Measurements from ENCODE around the gene TRHDE. TPM values are rescaled to one million over a fixed set of nuclear protein-coding genes. Genes with fewer than 3 reads are reported as not detected.

The TRHDE gene
- total and polyA plus RNA-seq, 9 of the 15 experiments (the other 6 are each of a cell fraction or from before 2014, with no cell fraction given) = 0.03 to 0.29 (median 0.09) TPM

DNA sequence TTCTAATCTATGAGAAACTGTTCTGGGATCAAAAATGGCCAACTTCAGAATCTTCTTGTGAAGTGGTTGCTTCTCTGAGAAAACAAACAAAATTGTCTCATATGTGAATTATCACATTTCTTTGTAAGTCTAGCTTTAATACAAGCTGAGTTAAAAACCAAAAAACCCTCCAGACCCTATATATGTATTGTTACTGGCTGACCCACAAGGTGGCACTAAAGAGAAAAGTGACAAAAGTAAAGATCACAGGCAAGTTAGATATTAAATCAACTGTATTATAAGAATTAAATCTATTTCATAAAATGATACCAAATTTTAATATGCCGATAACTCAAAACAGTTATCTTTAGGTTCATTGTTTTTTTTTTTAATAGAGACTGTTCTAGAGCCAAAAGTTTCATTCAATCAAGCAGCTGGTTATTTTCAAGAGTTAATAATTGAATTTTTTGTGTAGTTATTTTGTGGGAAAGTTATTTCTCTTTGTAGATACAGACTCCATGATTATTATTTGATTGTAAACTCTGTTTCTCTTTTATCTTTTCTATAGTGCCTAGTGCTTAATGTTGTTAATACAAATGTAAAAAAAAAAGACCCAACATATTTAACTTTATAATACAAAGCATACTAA lies 7.5 kb upstream of the TRHDE start:
- no peak overlapping the region for H3K4me2 ChIP-seq (ENCODE audit: insufficient read depth, low read length)
- no peaks in the 10 kb centered on the region for H3K79me2 ChIP-seq (ENCODE audit: control insufficient read depth, insufficient read depth, low read length)
- no TSS peak for BruUV-seq (replicated peaks)
- DNase-seq (ENCODE audit: extremely low read depth in 1 of 4, low spot score in 3 of 4) (peak in 3 of 4 experiments; percentile 9 to 16 (median 13)), FAIRE-seq (no peak), ATAC-seq (peak; percentile 55; the same call in 1 of the 3 replicates)
- no peak overlapping the region for H3K4me3 ChIP-seq
- CTCF ChIA-PET (ENCODE audit: low intra/inter-chr PET ratio) = interaction anchor here (0.7 kb wide), 1 partner anchor 1882 kb away, joined by 3 read pairs; no protein-coding TSS in a partner anchor
- WGBS (ENCODE audit: insufficient coverage, low coverage, missing lambda C conversion rate) = 0% methylated on average over 1 of the region's 1 CpG
- intact Hi-C loops (cut with micrococcal nuclease) = loop anchor here (5.0 kb wide), 1 partner anchor 247 kb away; no protein-coding TSS in a partner anchor
- no peak overlapping the region for H2AFZ ChIP-seq (ENCODE audit: low read depth, low read length)
- POLR2A ChIA-PET = no interaction called here
- H3K36me3 ChIP-seq (ENCODE audit: control insufficient read depth, insufficient read depth, low read length) = no peaks in the 10 kb centered on the region
- H3K9ac ChIP-seq (ENCODE audit: insufficient read depth in 1 of 2, low read depth in 2 of 2, low read length in 2 of 2) = no peak overlapping the region
- H3K9me3 ChIP-seq (replicated peaks; ENCODE audit: control insufficient read depth, insufficient read depth, low read depth, low read length) = no peaks in the 10 kb centered on the region
- no peaks in the 10 kb centered on the region for H4K20me1 ChIP-seq (replicated peaks; ENCODE audit: control insufficient read depth, insufficient read depth, low read length)
- no peaks in the 10 kb centered on the region for H3K4me1 ChIP-seq (replicated peaks in 1 of 2; ENCODE audit: control insufficient read depth in 2 of 2, insufficient read depth in 2 of 2, low read length in 2 of 2)
- in situ Hi-C loops (cut with MboI) = no loop called here
- no peaks in the 10 kb centered on the region for H3K9me1 ChIP-seq (ENCODE audit: control insufficient read depth, insufficient read depth, low read length)
- no peaks in the 10 kb centered on the region for H3K27me3 ChIP-seq (ENCODE audit: control insufficient read depth in 2 of 2, insufficient read depth in 2 of 2, low read length in 2 of 2)
- peak in 1 of 2 experiments; percentile 47; a peak in 1 of 4 replicates for TF ChIP-seq RAD21 (CRISPR knock-in tag; conservative IDR thresholded peaks at IDR 0.05 in 1 of 2, IDR thresholded peaks at IDR 0.05 in 1 of 2)
- TF ChIP-seq, protein P1, sequence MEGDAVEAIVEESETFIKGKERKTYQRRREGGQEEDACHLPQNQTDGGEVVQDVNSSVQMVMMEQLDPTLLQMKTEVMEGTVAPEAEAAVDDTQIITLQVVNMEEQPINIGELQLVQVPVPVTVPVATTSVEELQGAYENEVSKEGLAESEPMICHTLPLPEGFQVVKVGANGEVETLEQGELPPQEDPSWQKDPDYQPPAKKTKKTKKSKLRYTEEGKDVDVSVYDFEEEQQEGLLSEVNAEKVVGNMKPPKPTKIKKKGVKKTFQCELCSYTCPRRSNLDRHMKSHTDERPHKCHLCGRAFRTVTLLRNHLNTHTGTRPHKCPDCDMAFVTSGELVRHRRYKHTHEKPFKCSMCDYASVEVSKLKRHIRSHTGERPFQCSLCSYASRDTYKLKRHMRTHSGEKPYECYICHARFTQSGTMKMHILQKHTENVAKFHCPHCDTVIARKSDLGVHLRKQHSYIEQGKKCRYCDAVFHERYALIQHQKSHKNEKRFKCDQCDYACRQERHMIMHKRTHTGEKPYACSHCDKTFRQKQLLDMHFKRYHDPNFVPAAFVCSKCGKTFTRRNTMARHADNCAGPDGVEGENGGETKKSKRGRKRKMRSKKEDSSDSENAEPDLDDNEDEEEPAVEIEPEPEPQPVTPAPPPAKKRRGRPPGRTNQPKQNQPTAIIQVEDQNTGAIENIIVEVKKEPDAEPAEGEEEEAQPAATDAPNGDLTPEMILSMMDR (IDR thresholded peaks at IDR 0.05 in 2 of 3, conservative IDR thresholded peaks at IDR 0.05 in 1 of 3; ENCODE audit: insufficient read depth in 2 of 3, low read depth in 1 of 3, low read length in 3 of 3) = peak in 1 of 3 experiments; percentile 25; a peak in 2 of 6 replicates
- TF ChIP-seq, protein P2, sequence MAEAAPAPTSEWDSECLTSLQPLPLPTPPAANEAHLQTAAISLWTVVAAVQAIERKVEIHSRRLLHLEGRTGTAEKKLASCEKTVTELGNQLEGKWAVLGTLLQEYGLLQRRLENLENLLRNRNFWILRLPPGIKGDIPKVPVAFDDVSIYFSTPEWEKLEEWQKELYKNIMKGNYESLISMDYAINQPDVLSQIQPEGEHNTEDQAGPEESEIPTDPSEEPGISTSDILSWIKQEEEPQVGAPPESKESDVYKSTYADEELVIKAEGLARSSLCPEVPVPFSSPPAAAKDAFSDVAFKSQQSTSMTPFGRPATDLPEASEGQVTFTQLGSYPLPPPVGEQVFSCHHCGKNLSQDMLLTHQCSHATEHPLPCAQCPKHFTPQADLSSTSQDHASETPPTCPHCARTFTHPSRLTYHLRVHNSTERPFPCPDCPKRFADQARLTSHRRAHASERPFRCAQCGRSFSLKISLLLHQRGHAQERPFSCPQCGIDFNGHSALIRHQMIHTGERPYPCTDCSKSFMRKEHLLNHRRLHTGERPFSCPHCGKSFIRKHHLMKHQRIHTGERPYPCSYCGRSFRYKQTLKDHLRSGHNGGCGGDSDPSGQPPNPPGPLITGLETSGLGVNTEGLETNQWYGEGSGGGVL (CRISPR knock-in tag; IDR thresholded peaks at IDR 0.05) = no peak
- no peak overlapping the region for H3K27ac ChIP-seq (ENCODE audit: extremely low read depth, low read depth, low read length)
